GM21825 (cell line): ENCODE results near the gene NOS2.
"Not testable (repeated sequence)": the region's sequence is repeated elsewhere in the genome, so short reads cannot be mapped to it uniquely, and the experiment has no call there.

ENCODE experiments used
- ATAC-seq: cut with Tn5 transposase; IDR thresholded peaks from one replicate; pipeline ENCODE4 v1.9.1; 2021; ENCODE audit warnings: mild to moderate bottlenecking, moderate library complexity; ENCODE audit not compliant: unreplicated experiment

NOS2 gene

DNA sequence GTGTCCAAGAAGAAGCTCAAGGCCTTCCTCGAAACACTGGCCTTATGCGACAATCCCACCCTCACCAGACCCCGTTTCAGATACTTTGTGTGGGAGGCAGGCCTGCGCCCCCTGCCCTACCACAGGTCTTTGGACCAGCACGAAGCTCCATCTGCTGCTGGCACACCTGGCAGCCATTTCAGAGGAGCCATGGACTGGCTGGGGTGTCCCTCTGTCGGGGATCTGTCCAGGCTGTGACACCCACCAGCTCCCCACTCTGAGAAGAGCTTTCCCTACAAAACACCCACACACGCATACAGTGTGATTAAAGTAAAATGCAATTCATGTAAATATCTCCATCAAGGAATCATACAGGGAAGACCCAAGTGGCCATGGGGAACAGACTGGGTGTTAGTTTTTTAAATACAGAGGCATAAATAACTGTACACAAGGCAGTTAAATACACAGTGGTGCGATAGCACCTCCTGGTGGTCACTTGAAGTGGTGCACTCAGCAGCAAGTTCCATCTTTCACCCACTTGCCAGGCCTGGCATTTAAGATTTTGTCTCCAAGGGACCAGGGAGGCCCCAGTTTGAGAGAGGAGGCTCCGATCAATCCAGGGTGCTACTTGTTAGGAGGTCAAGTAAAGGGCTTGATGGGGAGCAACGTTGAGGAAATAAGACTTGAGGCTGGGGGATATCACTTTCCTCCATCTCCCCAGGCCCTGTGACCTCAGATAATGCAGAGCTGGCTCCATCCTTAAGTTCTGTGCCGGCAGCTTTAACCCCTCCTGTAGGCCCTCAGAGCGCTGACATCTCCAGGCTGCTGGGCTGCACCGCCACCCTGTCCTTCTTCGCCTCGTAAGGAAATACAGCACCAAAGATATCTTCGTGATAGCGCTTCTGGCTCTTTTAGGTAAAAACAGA, 43.6 kb downstream of the NOS2 start:
- ATAC-seq: no peak

DNA sequence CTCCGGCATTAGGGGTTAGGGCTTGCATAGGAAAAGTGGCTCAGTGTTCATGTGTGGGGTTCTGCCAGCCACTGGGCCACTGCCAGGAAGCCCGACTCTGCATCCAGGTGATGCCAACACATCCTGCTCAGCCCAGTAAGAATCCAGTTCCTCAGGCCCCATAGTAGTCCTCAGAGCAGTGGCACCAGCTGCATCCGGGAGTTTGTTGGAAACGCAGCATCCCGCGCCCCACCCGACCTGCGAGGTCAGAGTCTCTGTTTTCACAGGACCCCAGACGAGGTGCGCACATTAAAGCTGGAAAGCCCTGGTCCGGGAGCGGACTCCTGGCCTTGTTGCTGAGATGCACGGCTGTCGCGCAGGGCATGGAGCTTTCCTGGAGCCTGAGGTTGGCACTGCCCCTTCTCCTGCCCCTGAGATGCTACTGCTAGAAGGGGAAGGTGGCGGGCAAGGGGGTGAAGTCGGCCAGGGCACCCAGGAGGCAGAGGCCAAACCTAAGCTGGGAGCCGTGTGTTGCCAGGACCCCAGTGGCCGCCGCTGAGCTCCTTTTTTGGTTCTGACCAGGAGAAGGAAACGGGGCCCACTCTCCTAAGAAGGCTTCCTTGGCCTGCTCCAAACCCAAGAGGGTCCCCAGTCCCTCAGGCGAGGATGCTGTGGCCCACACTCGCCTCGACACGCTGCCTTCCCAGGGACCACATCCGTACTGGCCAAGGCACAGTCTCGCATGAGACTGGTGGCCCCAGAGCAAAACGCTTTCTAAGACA, 44.4 kb downstream of the NOS2 start:
- ATAC-seq: no peak

- no peak for ATAC-seq
Observed at GRCh38 chr17:27754549-27754948, 45.8 kb downstream of the NOS2 start.

DNA sequence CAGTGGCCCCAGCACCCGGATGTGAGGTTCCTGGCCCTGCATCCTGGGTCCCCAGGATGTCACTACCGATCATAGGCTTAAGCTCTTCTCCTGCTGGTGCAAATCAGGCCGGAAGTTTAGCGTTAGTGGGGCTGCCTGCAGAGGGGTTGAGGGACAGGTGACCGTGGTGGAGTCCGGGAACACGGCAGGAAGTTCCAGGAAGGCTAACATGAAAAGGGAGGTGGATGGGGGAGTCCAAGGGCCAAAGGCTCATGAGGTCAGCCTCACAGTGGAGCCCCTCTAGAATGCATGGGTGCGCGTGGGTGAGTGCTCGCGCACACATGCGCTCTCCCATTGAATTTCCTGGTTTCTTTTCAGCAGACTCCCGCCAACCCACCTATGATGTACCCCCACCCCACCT, 46.6 kb downstream of the NOS2 start:
- not testable (repeated sequence) for ATAC-seq

DNA sequence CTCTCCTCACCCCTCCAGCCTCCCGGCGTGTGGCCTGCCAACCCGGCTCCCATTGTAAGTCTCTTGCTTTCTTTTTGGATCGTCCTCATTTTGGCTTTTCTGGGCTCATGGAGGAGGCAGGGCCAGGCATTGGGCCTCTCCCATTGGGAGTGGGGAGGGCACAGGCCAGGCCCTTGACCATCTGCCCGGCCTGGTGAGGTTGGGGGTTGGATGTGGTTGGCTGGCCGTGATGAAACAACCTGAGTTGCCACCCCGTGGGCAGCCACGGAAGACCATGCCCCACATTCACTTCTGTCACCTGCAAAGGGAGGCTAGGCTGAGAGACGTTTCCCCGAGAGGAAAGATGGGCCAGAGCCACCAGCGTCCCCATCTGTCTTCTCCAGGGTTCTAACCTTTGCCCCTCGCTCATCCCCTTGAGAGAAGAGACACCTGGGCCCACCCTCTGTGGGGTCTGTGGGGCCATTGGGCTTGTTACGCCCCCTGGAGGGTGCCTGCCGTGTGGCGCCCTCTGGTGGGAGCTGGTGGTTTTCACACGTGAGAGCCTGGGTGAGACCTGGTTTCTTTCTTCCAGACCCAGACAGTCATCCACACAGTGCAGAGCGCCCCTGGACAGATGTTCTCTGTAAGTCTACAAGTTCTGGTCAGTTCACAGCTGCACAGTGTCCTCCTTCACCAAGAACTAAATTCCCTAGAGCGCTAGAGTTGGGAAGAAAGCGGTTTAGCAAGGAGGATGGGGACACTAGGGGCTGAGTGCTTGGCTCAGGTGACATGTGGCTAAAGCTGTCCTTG, 47.3 kb downstream of the NOS2 start:
- ATAC-seq: not testable (repeated sequence)

GRCh38 chr17:27751622-27752490, 48.5 kb downstream of the NOS2 start:
- ATAC-seq: no peak

DNA sequence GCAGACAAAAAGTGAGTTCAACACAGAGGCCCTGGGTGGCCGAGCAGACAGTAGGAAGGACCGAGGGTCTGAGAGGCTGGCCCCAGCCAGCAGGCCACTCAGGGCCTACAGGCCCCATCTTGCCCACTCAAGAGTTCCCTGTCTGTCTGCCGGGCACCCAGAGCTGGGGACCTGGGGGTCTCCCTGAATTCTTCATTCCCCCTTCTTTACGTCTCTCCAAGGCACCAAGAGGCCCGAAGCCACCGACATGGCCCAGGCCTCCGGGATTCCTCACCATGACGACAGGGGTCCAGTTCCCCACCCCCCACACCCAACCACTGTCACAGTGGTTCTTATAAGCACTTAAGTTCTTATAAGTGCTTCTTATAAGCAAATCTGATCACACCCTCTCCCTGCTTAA, 49.2 kb downstream of the NOS2 start:
- ATAC-seq: no peak

- ATAC-seq: not testable (repeated sequence)
Observed at GRCh38 chr17:27749562-27750150, 50.7 kb downstream of the NOS2 start.

GRCh38 chr17:27748360-27748825, 51.9 kb downstream of the NOS2 start:
- no peak for ATAC-seq

DNA sequence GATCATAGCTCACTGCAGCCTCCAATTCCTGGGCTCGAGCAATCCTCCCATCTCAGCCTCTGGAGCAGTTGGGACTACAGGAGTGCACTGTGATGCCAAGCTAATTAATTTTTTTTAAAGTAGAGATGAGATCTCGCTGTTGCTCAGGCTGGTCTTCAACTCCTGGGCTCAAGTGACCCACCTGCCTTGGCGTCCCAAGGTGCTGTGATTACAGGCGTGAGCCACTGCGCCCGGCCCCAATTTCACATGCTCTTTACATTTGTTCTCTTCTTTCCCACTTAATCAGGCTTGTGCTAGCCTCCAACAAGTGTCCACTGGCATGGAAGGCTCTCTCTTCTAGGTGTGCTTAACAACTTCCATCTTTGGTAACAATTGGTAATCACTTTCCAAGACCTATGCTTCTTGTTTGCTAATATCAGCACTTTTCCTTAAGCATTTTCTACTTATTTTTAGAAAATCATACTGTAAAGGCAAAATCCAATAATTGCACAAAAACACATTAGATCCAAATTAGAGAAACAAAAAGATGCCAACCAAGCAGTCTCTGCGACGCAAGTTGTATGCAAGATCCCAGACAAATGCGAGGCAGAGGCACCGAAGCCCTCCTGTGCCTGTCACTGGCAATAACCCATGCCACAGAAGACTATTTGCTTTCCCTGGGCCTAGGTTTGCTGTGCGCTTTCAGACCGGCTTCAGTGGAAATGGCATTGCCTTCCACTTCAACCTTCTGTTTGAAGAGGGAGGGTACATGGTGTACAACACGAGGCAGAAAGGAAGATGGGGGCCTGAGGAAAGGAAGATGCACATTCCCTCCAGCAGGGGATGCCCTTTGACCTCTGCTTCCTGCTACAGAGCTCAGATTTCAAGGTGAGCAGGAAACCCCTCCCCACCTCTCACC, 52.6 kb downstream of the NOS2 start:
- no peak for ATAC-seq

GRCh38 chr17:27746881-27747280, 53.4 kb downstream of the NOS2 start:
- ATAC-seq: no peak

- ATAC-seq: not testable (repeated sequence)
Observed at GRCh38 chr17:27746320-27746719, 54.0 kb downstream of the NOS2 start.

GRCh38 chr17:27745207-27745830, 55.0 kb downstream of the NOS2 start:
- not testable (repeated sequence) for ATAC-seq

- ATAC-seq: no peak
Observed at GRCh38 chr17:27743281-27743885, 56.9 kb downstream of the NOS2 start.

DNA sequence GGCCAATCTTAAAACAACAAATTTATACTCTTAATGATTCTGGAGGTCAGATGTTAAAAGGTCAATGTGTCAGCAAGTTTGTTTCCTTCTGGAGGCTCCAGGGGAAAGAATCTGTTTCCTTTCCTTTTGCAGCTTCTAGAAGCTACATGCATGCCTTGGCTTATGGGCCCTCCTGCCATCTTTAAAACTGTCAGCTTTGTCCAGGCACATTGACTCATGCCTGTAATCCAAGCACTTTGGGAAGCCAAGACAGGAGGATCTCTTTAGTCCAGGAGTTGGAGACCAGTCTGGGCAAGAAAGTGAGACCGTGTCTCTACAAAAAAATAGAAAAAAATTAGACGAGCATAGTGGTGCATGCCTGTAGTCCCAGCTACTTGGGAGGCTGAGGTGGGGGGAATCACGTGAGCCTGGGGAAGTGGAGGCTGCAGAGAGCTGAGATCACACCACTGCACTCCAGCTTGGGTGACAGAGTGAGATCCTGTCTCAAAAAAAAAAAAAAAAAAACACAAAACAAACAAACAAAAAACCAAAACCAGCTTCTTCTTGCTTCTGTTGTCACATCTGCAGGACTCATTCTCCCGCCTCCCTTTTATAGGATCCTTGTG, 58.3 kb downstream of the NOS2 start:
- no peak for ATAC-seq

DNA sequence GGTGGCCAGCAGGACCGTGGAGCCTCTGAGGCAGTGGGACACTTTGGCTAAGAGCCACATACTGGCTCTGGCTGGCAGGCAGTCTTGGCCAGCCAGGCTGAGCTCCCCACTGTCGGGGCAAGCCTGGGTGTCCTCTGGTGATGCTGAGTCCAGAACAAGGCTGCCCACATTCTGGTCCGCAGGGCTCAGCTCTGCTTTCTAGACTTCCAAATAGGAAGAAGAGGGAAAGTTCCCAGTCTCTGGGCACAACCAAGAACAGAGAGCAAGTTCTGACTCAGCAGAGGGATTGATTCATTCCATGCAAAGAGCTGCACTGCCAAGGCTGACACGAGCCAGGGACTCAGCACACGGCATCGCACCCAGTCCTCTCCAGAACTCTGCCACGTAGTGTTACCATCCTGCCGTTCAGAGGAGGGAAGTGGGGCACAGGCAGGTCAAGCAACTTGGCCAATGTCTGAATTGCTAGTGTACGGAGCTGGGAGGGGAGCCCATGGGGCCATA, 58.9 kb downstream of the NOS2 start:
- no peak for ATAC-seq

DNA sequence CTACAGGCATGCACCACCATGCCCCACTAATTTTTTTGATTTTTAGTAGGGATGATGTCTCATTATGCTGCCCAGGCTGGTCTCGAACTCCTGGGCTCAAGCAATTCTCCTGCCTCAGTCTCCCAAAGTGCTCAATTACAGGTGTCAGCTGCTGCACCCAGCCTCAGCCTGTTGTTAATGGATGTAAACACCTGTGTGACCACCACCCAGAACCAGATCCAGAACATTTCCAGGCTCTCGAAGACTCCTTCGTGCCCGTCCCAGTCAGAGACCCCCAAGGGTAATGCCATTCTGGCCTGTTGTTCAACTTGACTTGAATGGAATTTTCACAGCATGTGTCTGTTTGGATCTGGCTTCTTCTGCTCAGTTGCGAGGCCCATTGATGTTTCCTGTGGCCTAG, 59.8 kb downstream of the NOS2 start:
- not testable (repeated sequence) for ATAC-seq
